Calu3 (cell line): ENCODE data around the gene ZNF200. TPM values are rescaled to one million over a fixed set of nuclear protein-coding genes. Genes with fewer than 3 reads are reported as not detected.

Experiments
- BruUV-seq: library from RNA; stranded (reverse); fragments of 400-500 nt; replicated peaks from 2 replicates; lab custom pipeline; 2021; lab: Mats Ljungman, UMichigan
- CTCF ChIA-PET: fragments of 300-600 bp; sonication (Branson Sonifier 250); formaldehyde crosslinking; loops from one replicate; lab custom pipeline; 2022; ENCODE audit warnings: antibody characterized with exemption; lab: Charles Lee
- DNase-seq: peaks from one replicate; pipeline ENCODE4 v3.0.0; 2022
- H3K27ac Mint-ChIP-seq: one replicate; pipeline ENCODE4 v1.8.0; 2022; ENCODE audit warnings: mixed read lengths; ENCODE audit not compliant: unreplicated experiment
- H3K27me3 Mint-ChIP-seq: one replicate; pipeline ENCODE4 v1.8.0; 2022; ENCODE audit warnings: mixed read lengths; ENCODE audit not compliant: unreplicated experiment
- H3K36me3 Mint-ChIP-seq: one replicate; pipeline ENCODE4 v1.8.0; 2022; ENCODE audit warnings: mild to moderate bottlenecking, moderate library complexity, mixed read lengths; ENCODE audit not compliant: insufficient read depth, unreplicated experiment
- H3K4me1 Mint-ChIP-seq: one replicate; pipeline ENCODE4 v1.8.0; 2022; ENCODE audit warnings: mild to moderate bottlenecking, low read depth, mixed read lengths; ENCODE audit not compliant: unreplicated experiment
- H3K4me3 Mint-ChIP-seq: one replicate; pipeline ENCODE4 v1.8.0; 2022; ENCODE audit warnings: mild to moderate bottlenecking, low read depth, moderate library complexity, mixed read lengths; ENCODE audit not compliant: unreplicated experiment
- H3K9me3 Mint-ChIP-seq: one replicate; pipeline ENCODE4 v1.8.0; 2022; ENCODE audit warnings: low read depth, mixed read lengths; ENCODE audit not compliant: unreplicated experiment
- CTCF ChIP-seq: fragments of 200-600 bp; IDR thresholded peaks from one replicate; pipeline ENCODE4 v1.8.0; 2022; ENCODE audit warnings: antibody characterized with exemption; ENCODE audit not compliant: unreplicated experiment
- intact Hi-C: fragments of 100-400 bp; cut with micrococcal nuclease; formaldehyde crosslinking; loops from one replicate; pipeline ENCODE4 v1.10.0; 2022; ENCODE audit not compliant: unreplicated experiment
- total RNA-seq: library from RNA; stranded (reverse); gene quantifications from 2 replicates; pipeline ENCODE4 v1.2.3, GENCODE V29; 2022

The ZNF200 gene
- total RNA-seq, 1 experiment from 2014 or later, result 12.7 TPM

- CTCF ChIA-PET, result no interaction called here
These were observed 39.0 kb downstream of the ZNF200 start for GRCh38 chr16:3195975-3196374.

GRCh38 chr16:3194792-3195191 lies 40.2 kb downstream of the ZNF200 start:
- no peak for DNase-seq
- H3K36me3 Mint-ChIP-seq, result peaks cover 19% of the 10 kb centered on the region
- TF ChIP-seq CTCF, result no peak
- peaks cover 4% of the 10 kb centered on the region for H3K4me1 Mint-ChIP-seq
- H3K4me3 Mint-ChIP-seq, result no peak overlapping the region
- CTCF ChIA-PET, result interaction anchor here (0.7 kb wide), 1 partner anchor 299 kb away, joined by 3 read pairs; no protein-coding TSS in a partner anchor
- H3K27me3 Mint-ChIP-seq, result peaks cover 62% of the 10 kb centered on the region
- no peak overlapping the region for H3K27ac Mint-ChIP-seq
- intact Hi-C loops, result no loop called here
- H3K9me3 Mint-ChIP-seq, result no peaks in the 10 kb centered on the region
- no TSS peak for BruUV-seq

More at GRCh38 chr16:3195975-3196374, 39.0 kb downstream of the ZNF200 start:
- H3K27me3 Mint-ChIP-seq, result peaks cover 62% of the 10 kb centered on the region
- no peak for DNase-seq
- H3K27ac Mint-ChIP-seq, result no peak overlapping the region
- intact Hi-C loops, result no loop called here
- H3K4me3 Mint-ChIP-seq, result no peak overlapping the region
- BruUV-seq, result no TSS peak
- peaks cover 13% of the 10 kb centered on the region for H3K36me3 Mint-ChIP-seq
- H3K4me1 Mint-ChIP-seq, result no peaks in the 10 kb centered on the region
- TF ChIP-seq CTCF, result no peak
- no peaks in the 10 kb centered on the region for H3K9me3 Mint-ChIP-seq

GRCh38 chr16:3193221-3194212 lies 41.4 kb downstream of the ZNF200 start:
- Mint-ChIP-seq H3K4me1 (peaks cover 9% of the 10 kb centered on the region), H3K27me3 (peaks cover 57% of the 10 kb centered on the region), H3K4me3 (no peak overlapping the region), H3K36me3 (peaks cover 32% of the 10 kb centered on the region), H3K9me3 (no peaks in the 10 kb centered on the region), H3K27ac (no peak overlapping the region)
- BruUV-seq, result no TSS peak
- CTCF ChIA-PET, result no interaction called here
- intact Hi-C loops, result no loop called here
- no peak for DNase-seq
- TF ChIP-seq CTCF, result no peak

GRCh38 chr16:3192476-3193019 lies 42.4 kb downstream of the ZNF200 start:
- intact Hi-C loops, result no loop called here
- Mint-ChIP-seq H3K27me3 (peaks cover 55% of the 10 kb centered on the region), H3K36me3 (peaks cover 42% of the 10 kb centered on the region), H3K4me3 (no peak overlapping the region), H3K9me3 (no peaks in the 10 kb centered on the region), H3K27ac (no peak overlapping the region), H3K4me1 (peaks cover 18% of the 10 kb centered on the region)
- CTCF ChIA-PET, result no interaction called here
- no peak for DNase-seq
- no peak for TF ChIP-seq CTCF
- BruUV-seq, result no TSS peak
